Keratinocyte (primary cell): ENCODE data around the gene FUZ. TPM values are rescaled to one million over a fixed set of nuclear protein-coding genes. Genes with fewer than 3 reads are reported as not detected.

ENCODE experiments used
- DNase-seq: peaks from one replicate; pipeline ENCODE4 v3.0.0-alpha.2; 2011; ENCODE audit warnings: low read depth, missing footprints, low spot score
- FAIRE-seq: peaks from 2 replicates; lab custom pipeline; 2011; peaks lifted over from hg19 to GRCh38; lab: Jason Lieb, UNC
- H2AFZ ChIP-seq: 2 replicates; pipeline ENCODE4 v1.6.0; 2012; ENCODE audit warnings: low read length, control low read depth, inconsistent platforms; ENCODE audit not compliant: control insufficient read depth
- H3K27ac ChIP-seq: 2 replicates; pipeline ENCODE4 v1.5.1; 2011; ENCODE audit warnings: low read length; ENCODE audit not compliant: control insufficient read depth, insufficient read depth
- H3K27me3 ChIP-seq: 3 replicates; pipeline ENCODE4 v1.6.0; 2011; ENCODE audit warnings: low read length; ENCODE audit not compliant: control insufficient read depth, insufficient read depth; ENCODE audit errors: extremely low read depth
- H3K36me3 ChIP-seq, 2 experiments: 2 replicates in 1 of 2; 3 replicates in 1 of 2; pipeline ENCODE4 v1.5.1; 2011; ENCODE audit warnings: low read length in 2 of 2, mild to moderate bottlenecking in 1 of 2; ENCODE audit not compliant: control insufficient read depth in 2 of 2, insufficient read depth in 2 of 2; ENCODE audit errors: extremely low read depth in 1 of 2
- H3K4me1 ChIP-seq: 3 replicates; pipeline ENCODE4 v1.5.1; 2011; ENCODE audit warnings: low read length; ENCODE audit not compliant: control insufficient read depth, insufficient read depth; ENCODE audit errors: extremely low read depth
- H3K4me2 ChIP-seq: 3 replicates; pipeline ENCODE4 v1.6.0; 2011; ENCODE audit warnings: low read depth, low read length; ENCODE audit not compliant: control insufficient read depth, insufficient read depth; ENCODE audit errors: extremely low read depth
- H3K4me3 ChIP-seq, 3 experiments: fragments of 200-600 bp in 1 of 3; sonication (generic) in 1 of 3; 2 replicates in 2 of 3; 3 replicates in 1 of 3; pipeline ENCODE4 v1.5.1; 2011 to 2016; ENCODE audit warnings: low read length in 3 of 3, mild to moderate bottlenecking in 3 of 3, control low read depth in 2 of 3, inconsistent platforms in 1 of 3, low read depth in 1 of 3, mixed read lengths in 1 of 3, mixed run types in 1 of 3, moderate library complexity in 1 of 3; ENCODE audit not compliant: control insufficient read depth in 2 of 3, insufficient read depth in 2 of 3; ENCODE audit errors: extremely low read depth in 1 of 3
- H3K79me2 ChIP-seq: 2 replicates; pipeline ENCODE4 v1.6.0; 2012; ENCODE audit warnings: low read length; ENCODE audit not compliant: control insufficient read depth, insufficient read depth
- H3K9ac ChIP-seq: 3 replicates; pipeline ENCODE4 v1.6.0; 2011; ENCODE audit warnings: low read length; ENCODE audit not compliant: control insufficient read depth, insufficient read depth; ENCODE audit errors: extremely low read depth
- H3K9me1 ChIP-seq: 3 replicates; pipeline ENCODE4 v1.6.0; 2011; ENCODE audit warnings: low read length; ENCODE audit not compliant: control insufficient read depth, insufficient read depth; ENCODE audit errors: extremely low read depth
- H3K9me3 ChIP-seq: 2 replicates; pipeline ENCODE4 v1.5.1; 2012; ENCODE audit warnings: low read depth, low read length; ENCODE audit not compliant: control insufficient read depth
- H4K20me1 ChIP-seq: 3 replicates; pipeline ENCODE4 v1.6.0; 2011; ENCODE audit warnings: low read length; ENCODE audit not compliant: control insufficient read depth, insufficient read depth; ENCODE audit errors: extremely low read depth
- EZH2 ChIP-seq: IDR thresholded peaks from one replicate; pipeline ENCODE4 v1.6.1; 2012; ENCODE audit warnings: inconsistent platforms, mild to moderate bottlenecking, low read length, moderate library complexity
- dilution Hi-C: fragments of 300-500 bp; cut with MboI; formaldehyde crosslinking; loops from one replicate; pipeline ENCODE4 v1.7.0; 2020; ENCODE audit warnings: low sequenced_read_pairs; ENCODE audit not compliant: extremely low pct_ligation_motif_present
- polyA plus RNA-seq, 5 experiments: library from polyadenylated mRNA; depleted of rRNA in 3 of 5; stranded (reverse) in 3 of 5; stranded (forward) in 1 of 5; unstranded in 1 of 5; fragments of >200 nt; gene quantifications; 1 replicate in 1 of 5; 2 replicates in 3 of 5; 3 replicates in 1 of 5; pipeline versions ENCODE4 v1.2.1 to v1.2.3, GENCODE V29; 2011 to 2012; ENCODE audit warnings: missing spikeins in 2 of 5, low read depth in 1 of 5, low replicate concordance in 1 of 5
- small RNA-seq, 3 experiments: library from RNA; depleted of rRNA; stranded (forward); fragments of <200 nt; gene quantifications; one replicate each; pipeline ENCODE3, GENCODE V24; 2012; ENCODE audit warnings: low read depth in 3 of 3, low replicate concordance in 1 of 3; ENCODE audit not compliant: insufficient read length in 3 of 3

FUZ gene
- polyA plus RNA-seq, 1 donor (not counting 4 experiments of a cell fraction or from before 2014, with no cell fraction given): 3.7 TPM

DNA sequence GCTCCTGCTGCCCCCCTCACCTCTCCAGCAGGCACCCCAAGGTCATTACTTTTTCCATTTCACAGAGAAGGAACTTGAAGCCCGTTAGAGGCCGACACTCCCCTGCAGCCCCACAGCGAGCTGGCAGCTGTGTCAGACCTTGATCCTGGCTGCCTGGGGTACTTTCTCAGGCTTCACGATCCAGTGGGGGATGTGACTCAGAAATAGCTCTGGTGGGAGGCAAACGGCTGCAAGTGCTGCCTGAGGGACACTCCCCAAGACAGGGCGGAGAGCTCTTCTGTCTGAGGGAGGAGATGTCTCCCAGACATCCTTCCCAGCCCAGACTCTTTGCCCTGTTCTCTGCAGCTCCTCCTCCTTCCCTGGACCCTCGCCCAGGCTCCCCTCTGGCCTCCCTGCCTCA lies 54.8 kb downstream of the FUZ start:
- H3K4me2 ChIP-seq: no peak overlapping the region
- no peak overlapping the region for H3K27ac ChIP-seq
- peaks cover 9% of the 10 kb centered on the region for H3K4me1 ChIP-seq
- no peaks in the 10 kb centered on the region for H3K36me3 ChIP-seq
- H3K9me1 ChIP-seq: no peaks in the 10 kb centered on the region
- H3K4me3 ChIP-seq: no peak overlapping the region
- no peak for TF ChIP-seq EZH2
- no peak for DNase-seq
- dilution Hi-C loops: no loop called here
- H2AFZ ChIP-seq: no peak overlapping the region
- no peak overlapping the region for H3K9ac ChIP-seq
- no peaks in the 10 kb centered on the region for H4K20me1 ChIP-seq
- no peaks in the 10 kb centered on the region for H3K27me3 ChIP-seq
- FAIRE-seq: no peak
- H3K79me2 ChIP-seq: no peaks in the 10 kb centered on the region
- peaks cover 3% of the 10 kb centered on the region for H3K9me3 ChIP-seq

Small RNA genes lying within 50 kb of the gene (small RNA-seq; reads per million reads assigned to genes)
- gene MIR4749 (0 to 0.33 (median 0) reads per million in 3 experiments), gene MIR6799 (0 to 4.3 (median 0.25) reads per million in 3 experiments), gene RNU6-841P (0.07 to 0.50 (median 0.33) reads per million in 3 experiments)

Other genes with a start within 250 kb of the FUZ start
- gene NOSIP, start 232.7 kb downstream of the FUZ start, polyA plus RNA-seq: 36.6 to 63.6 TPM (median 42.7 TPM) in 3 replicates
- gene PRRG2, start 232.0 kb downstream of the FUZ start, polyA plus RNA-seq: 5.2 to 7.5 TPM (median 5.3 TPM) in 3 replicates
- 0.35 to 1.1 TPM (median 0.42 TPM) in 3 replicates for gene PRR12, start 222.1 kb downstream of the FUZ start, polyA plus RNA-seq
- 98.1 to 184 TPM (median 154 TPM) in 3 replicates for gene RRAS, start 173.1 kb downstream of the FUZ start, polyA plus RNA-seq
- gene SCAF1, start 171.1 kb downstream of the FUZ start, polyA plus RNA-seq: 3.4 to 20.9 TPM (median 5.8 TPM) in 3 replicates
- 50.4 to 67.5 TPM (median 57.7 TPM) in 3 replicates for gene IRF3, start 147.4 kb downstream of the FUZ start, polyA plus RNA-seq
- gene BCL2L12, start 147.4 kb downstream of the FUZ start, polyA plus RNA-seq: 11.8 to 14.8 TPM (median 14.0 TPM) in 3 replicates
- 280 to 322 TPM (median 311 TPM) in 3 replicates for gene PRMT1, start 136.0 kb downstream of the FUZ start, polyA plus RNA-seq
- 0.73 to 0.76 TPM (median 0.73 TPM) in 3 replicates for gene ADM5, start 123.7 kb downstream of the FUZ start, polyA plus RNA-seq
- gene CPT1C, start 122.2 kb downstream of the FUZ start, polyA plus RNA-seq: 0.39 to 0.49 TPM (median 0.41 TPM) in 3 replicates
- gene TSKS, start 50.0 kb downstream of the FUZ start, polyA plus RNA-seq: 1.3 to 2.2 TPM (median 1.9 TPM) in 3 replicates
- 36.7 to 67.7 TPM (median 52.7 TPM) in 3 replicates for gene AP2A1, start 46.3 kb downstream of the FUZ start, polyA plus RNA-seq
- 12.5 to 37.0 TPM (median 13.9 TPM) in 3 replicates for gene MED25, start 5.0 kb upstream of the FUZ start, polyA plus RNA-seq
- 22.9 to 49.0 TPM (median 32.1 TPM) in 3 replicates for gene PTOV1, start 37.9 kb upstream of the FUZ start, polyA plus RNA-seq
- gene PNKP, start 54.3 kb upstream of the FUZ start, polyA plus RNA-seq: 19.3 to 26.4 TPM (median 19.6 TPM) in 3 replicates
- 27.2 to 43.8 TPM (median 28.8 TPM) in 3 replicates for gene AKT1S1, start 64.1 kb upstream of the FUZ start, polyA plus RNA-seq
- 9.0 to 25.6 TPM (median 9.4 TPM) in 3 replicates for gene TBC1D17, start 64.4 kb upstream of the FUZ start, polyA plus RNA-seq
- gene IL4I1, start 83.6 kb upstream of the FUZ start, polyA plus RNA-seq: 0.09 to 0.22 TPM (median 0.13 TPM) in 3 replicates
- 4.6 to 9.3 TPM (median 6.0 TPM) in 3 replicates for gene ATF5, start 115.9 kb upstream of the FUZ start, polyA plus RNA-seq
- gene NUP62, start 116.2 kb upstream of the FUZ start, polyA plus RNA-seq: 10.1 to 16.6 TPM (median 12.9 TPM) in 3 replicates
- not detected in 3 replicates for gene SIGLEC11, start 147.9 kb upstream of the FUZ start, polyA plus RNA-seq
- gene VRK3, start 212.1 kb upstream of the FUZ start, polyA plus RNA-seq: 15.6 to 36.0 TPM (median 16.2 TPM) in 3 replicates
- 5.4 to 9.3 TPM (median 7.7 TPM) in 3 replicates for gene ZNF473, start 212.7 kb upstream of the FUZ start, polyA plus RNA-seq